ENCODE measurements around the gene FANCI. TPM values are rescaled to one million over a fixed set of nuclear protein-coding genes. Genes with fewer than 3 reads are reported as not detected.

The FANCI gene
- total and polyA plus RNA-seq, 2 experiments from 2014 or later: 63.6 to 66.8 TPM

- Histone ChIP-seq H3K27ac (ENCODE audit: low read depth) (no peak overlapping the region), H3K27me3 (ENCODE audit: insufficient read depth) (no peaks in the 10 kb centered on the region), H3F3A (replicated peaks; ENCODE audit: low read depth) (no peaks in the 10 kb centered on the region), H3K9me2 (ENCODE audit: insufficient read depth) (no peaks in the 10 kb centered on the region), H2AFZ (no peak overlapping the region), H3K36me3 (ENCODE audit: insufficient read depth) (no peaks in the 10 kb centered on the region), H3K4me3 (no peak overlapping the region), H3K79me2 (replicated peaks; ENCODE audit: insufficient read depth) (no peaks in the 10 kb centered on the region), H3K4me2 (no peak overlapping the region), H3K4me1 (ENCODE audit: insufficient read depth) (no peaks in the 10 kb centered on the region), H4K20me1 (replicated peaks; ENCODE audit: insufficient read depth) (no peaks in the 10 kb centered on the region)
- Mint-ChIP-seq H3K36me3 (ENCODE audit: low read depth) (no peaks in the 10 kb centered on the region), H3K27ac (no peak overlapping the region), H3K4me1 (no peaks in the 10 kb centered on the region; the same call in 2 of the 3 replicates), H3K27me3 (ENCODE audit: insufficient read depth, low read depth, poor library complexity) (peaks cover 18% of the 10 kb centered on the region), H3K4me3 (no peak overlapping the region), H3K9me3 (no peaks in the 10 kb centered on the region)
- TF ChIP-seq REST (IDR thresholded peaks at IDR 0.05; ENCODE audit: unreplicated experiment) (no peak), EZH2 (IDR thresholded peaks at IDR 0.05; ENCODE audit: low read depth, unreplicated experiment) (no peak), CREB1 (CRISPR knock-in tag; IDR thresholded peaks at IDR 0.05; ENCODE audit: low read depth) (no peak), JUNB (IDR thresholded peaks at IDR 0.05; ENCODE audit: unreplicated experiment) (no peak), POLR2AphosphoS5 (IDR thresholded peaks at IDR 0.05; ENCODE audit: low read depth) (no peak), NANOG (IDR thresholded peaks at IDR 0.05; ENCODE audit: borderline replicate concordance) (no peak), ZNF331 (CRISPR knock-in tag; IDR thresholded peaks at IDR 0.05; ENCODE audit: low read depth) (no peak), EZH2phosphoT487 (IDR thresholded peaks at IDR 0.05; ENCODE audit: unreplicated experiment) (no peak), ZNF462 (CRISPR knock-in tag; IDR thresholded peaks at IDR 0.05) (no peak), ZNF114 (CRISPR knock-in tag; IDR thresholded peaks at IDR 0.05) (no peak), STAT1 (IDR thresholded peaks at IDR 0.05; ENCODE audit: unreplicated experiment) (no peak)
- TF ChIP-seq, protein P1, sequence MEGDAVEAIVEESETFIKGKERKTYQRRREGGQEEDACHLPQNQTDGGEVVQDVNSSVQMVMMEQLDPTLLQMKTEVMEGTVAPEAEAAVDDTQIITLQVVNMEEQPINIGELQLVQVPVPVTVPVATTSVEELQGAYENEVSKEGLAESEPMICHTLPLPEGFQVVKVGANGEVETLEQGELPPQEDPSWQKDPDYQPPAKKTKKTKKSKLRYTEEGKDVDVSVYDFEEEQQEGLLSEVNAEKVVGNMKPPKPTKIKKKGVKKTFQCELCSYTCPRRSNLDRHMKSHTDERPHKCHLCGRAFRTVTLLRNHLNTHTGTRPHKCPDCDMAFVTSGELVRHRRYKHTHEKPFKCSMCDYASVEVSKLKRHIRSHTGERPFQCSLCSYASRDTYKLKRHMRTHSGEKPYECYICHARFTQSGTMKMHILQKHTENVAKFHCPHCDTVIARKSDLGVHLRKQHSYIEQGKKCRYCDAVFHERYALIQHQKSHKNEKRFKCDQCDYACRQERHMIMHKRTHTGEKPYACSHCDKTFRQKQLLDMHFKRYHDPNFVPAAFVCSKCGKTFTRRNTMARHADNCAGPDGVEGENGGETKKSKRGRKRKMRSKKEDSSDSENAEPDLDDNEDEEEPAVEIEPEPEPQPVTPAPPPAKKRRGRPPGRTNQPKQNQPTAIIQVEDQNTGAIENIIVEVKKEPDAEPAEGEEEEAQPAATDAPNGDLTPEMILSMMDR (conservative IDR thresholded peaks at IDR 0.05; ENCODE audit: low read depth in 2 of 2): no peak
- TF ChIP-seq, protein P2, sequence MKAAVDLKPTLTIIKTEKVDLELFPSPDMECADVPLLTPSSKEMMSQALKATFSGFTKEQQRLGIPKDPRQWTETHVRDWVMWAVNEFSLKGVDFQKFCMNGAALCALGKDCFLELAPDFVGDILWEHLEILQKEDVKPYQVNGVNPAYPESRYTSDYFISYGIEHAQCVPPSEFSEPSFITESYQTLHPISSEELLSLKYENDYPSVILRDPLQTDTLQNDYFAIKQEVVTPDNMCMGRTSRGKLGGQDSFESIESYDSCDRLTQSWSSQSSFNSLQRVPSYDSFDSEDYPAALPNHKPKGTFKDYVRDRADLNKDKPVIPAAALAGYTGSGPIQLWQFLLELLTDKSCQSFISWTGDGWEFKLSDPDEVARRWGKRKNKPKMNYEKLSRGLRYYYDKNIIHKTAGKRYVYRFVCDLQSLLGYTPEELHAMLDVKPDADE (IDR thresholded peaks at IDR 0.05): no peak
- ATAC-seq (no peak), DNase-seq (ENCODE audit: low spot score) (no peak)
These were observed 26.7 kb upstream of the FANCI start for GRCh38 chr15:89217031-89217430.

Data from GM23338 (cell line).